Measurements from ENCODE around the gene SMIM1. TPM values are rescaled to one million over a fixed set of nuclear protein-coding genes. Genes with fewer than 3 reads are reported as not detected.

SMIM1 gene
- total and polyA plus RNA-seq, 9 of the 15 experiments (the other 6 are each of a cell fraction or from before 2014, with no cell fraction given): 2.3 to 125 (median 24.3) TPM

- peak; percentile 92 for TF ChIP-seq DPF2 (IDR thresholded peaks at IDR 0.05)
- no peak for TF ChIP-seq U2AF1 (optimal IDR thresholded peaks at IDR 0.05; ENCODE audit: low read depth, low read length)
- no peak for TF ChIP-seq ZNF224 (CRISPR knock-in tag; IDR thresholded peaks at IDR 0.05)
- peak; percentile 48; the same call in 1 of the 2 replicates for TF ChIP-seq SMARCA5 (IDR thresholded peaks at IDR 0.05)
- TF ChIP-seq ZFP30 (CRISPR knock-in tag; IDR thresholded peaks at IDR 0.05; ENCODE audit: borderline replicate concordance): no peak
- no peak for TF ChIP-seq HNRNPK (IDR thresholded peaks at IDR 0.05; ENCODE audit: low read depth, low read length, poor library complexity, severe bottlenecking)
- no peak for TF ChIP-seq CGGBP1 (CRISPR knock-in tag; IDR thresholded peaks at IDR 0.05)
- no peak for TF ChIP-seq ESRRB (CRISPR knock-in tag; IDR thresholded peaks at IDR 0.05; ENCODE audit: borderline replicate concordance)
- TF ChIP-seq E2F3 (CRISPR knock-in tag; IDR thresholded peaks at IDR 0.05): 0 out of 2 replicates have a peak, but pooled peaks have one; percentile 33
- TF ChIP-seq, protein P1, sequence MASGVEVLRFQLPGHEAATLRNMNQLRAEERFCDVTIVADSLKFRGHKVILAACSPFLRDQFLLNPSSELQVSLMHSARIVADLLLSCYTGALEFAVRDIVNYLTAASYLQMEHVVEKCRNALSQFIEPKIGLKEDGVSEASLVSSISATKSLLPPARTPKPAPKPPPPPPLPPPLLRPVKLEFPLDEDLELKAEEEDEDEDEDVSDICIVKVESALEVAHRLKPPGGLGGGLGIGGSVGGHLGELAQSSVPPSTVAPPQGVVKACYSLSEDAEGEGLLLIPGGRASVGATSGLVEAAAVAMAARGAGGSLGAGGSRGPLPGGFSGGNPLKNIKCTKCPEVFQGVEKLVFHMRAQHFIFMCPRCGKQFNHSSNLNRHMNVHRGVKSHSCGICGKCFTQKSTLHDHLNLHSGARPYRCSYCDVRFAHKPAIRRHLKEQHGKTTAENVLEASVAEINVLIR (CRISPR knock-in tag; IDR thresholded peaks at IDR 0.05): no peak
- TF ChIP-seq SRSF7 (optimal IDR thresholded peaks at IDR 0.05; ENCODE audit: low read depth, low read length): no peak
- no peak for TF ChIP-seq BCL6 (CRISPR knock-in tag; IDR thresholded peaks at IDR 0.05)
- 0 out of 2 replicates have a peak, but pooled peaks have one; percentile 61 for TF ChIP-seq ZNF609 (CRISPR knock-in tag; IDR thresholded peaks at IDR 0.05; ENCODE audit: borderline replicate concordance)
- TF ChIP-seq HSF4 (CRISPR knock-in tag; IDR thresholded peaks at IDR 0.05; ENCODE audit: borderline replicate concordance): no peak
- no peak for TF ChIP-seq EZH2 (IDR thresholded peaks at IDR 0.05; ENCODE audit: borderline replicate concordance, low read depth, low read length)
- TF ChIP-seq SNIP1 (IDR thresholded peaks at IDR 0.05; ENCODE audit: low read depth): no peak
- no peak for TF ChIP-seq POU5F1 (IDR thresholded peaks at IDR 0.05; ENCODE audit: borderline replicate concordance, low read depth, low read length, partially characterized antibody)
- TF ChIP-seq, protein P2, sequence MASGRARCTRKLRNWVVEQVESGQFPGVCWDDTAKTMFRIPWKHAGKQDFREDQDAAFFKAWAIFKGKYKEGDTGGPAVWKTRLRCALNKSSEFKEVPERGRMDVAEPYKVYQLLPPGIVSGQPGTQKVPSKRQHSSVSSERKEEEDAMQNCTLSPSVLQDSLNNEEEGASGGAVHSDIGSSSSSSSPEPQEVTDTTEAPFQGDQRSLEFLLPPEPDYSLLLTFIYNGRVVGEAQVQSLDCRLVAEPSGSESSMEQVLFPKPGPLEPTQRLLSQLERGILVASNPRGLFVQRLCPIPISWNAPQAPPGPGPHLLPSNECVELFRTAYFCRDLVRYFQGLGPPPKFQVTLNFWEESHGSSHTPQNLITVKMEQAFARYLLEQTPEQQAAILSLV (tag; IDR thresholded peaks at IDR 0.05): no peak
- no peak for TF ChIP-seq PYGO2 (tag; IDR thresholded peaks at IDR 0.05)
- no peak for TF ChIP-seq NR3C1 (CRISPR knock-in tag; IDR thresholded peaks at IDR 0.05)
- peak; percentile 41 for TF ChIP-seq DACH1 (IDR thresholded peaks at IDR 0.05; ENCODE audit: partially characterized antibody)
Measured at GRCh38 chr1:3774946-3775489, 2.5 kb downstream of the SMIM1 start (continued).
